HCT116 (cell line): ENCODE measurements around the gene SPATA17. TPM values are rescaled to one million over a fixed set of nuclear protein-coding genes. Genes with fewer than 3 reads are reported as not detected.

Source experiments
- ATAC-seq: fragments of 200-7000 bp; cut with Tn5 transposase; 2 replicates; pipeline ENCODE4 v1.9.1; 2020; ENCODE audit warnings: mild to moderate bottlenecking, moderate library complexity
- BruUV-seq: library from RNA; stranded (reverse); fragments of 400-500 nt; replicated peaks from 2 replicates; lab custom pipeline; 2021; lab: Mats Ljungman, UMichigan
- CTCF ChIA-PET: fragments of 300-600 bp; sonication (Branson Sonifier 250); formaldehyde crosslinking; loops from one replicate; lab custom pipeline; 2021; ENCODE audit warnings: antibody characterized with exemption; lab: Charles Lee
- POLR2A ChIA-PET: fragments of 300-600, 350-600 bp; sonication (Branson Sonifier 250); formaldehyde crosslinking; loops from one replicate; lab custom pipeline; 2021; ENCODE audit warnings: antibody characterized with exemption; lab: Charles Lee
- RAD21 ChIA-PET, 2 experiments: fragments of 300-600 bp; sonication (Branson Sonifier 250); formaldehyde crosslinking; loops; one replicate each; lab custom pipeline; 2023; ENCODE audit warnings: low total read pairs in 2 of 2; ENCODE audit not compliant: uncharacterized antibody in 2 of 2, unreplicated experiment in 2 of 2, low non-redundant PET in 1 of 2; lab: Charles Lee
- DNase-seq: peaks from one replicate; pipeline ENCODE4 v3.0.0-alpha.2; 2010; ENCODE audit warnings: low read depth, low spot score
- H2AFZ ChIP-seq: fragments of 200-600 bp; shearing (Covaris generic), sonication (generic); 2 replicates; pipeline ENCODE4 v1.6.1; 2017; ENCODE audit warnings: low read depth, mixed run types, mixed read lengths, antibody characterized with exemption, low read length; ENCODE audit not compliant: poor library complexity, severe bottlenecking
- H3K27ac ChIP-seq: 2 replicates; pipeline ENCODE4 v1.5.1; 2012; ENCODE audit warnings: low read depth, low read length
- H3K27me3 ChIP-seq: fragments of 200-600 bp; sonication (generic); 2 replicates; pipeline ENCODE4 v1.6.1; 2016; ENCODE audit warnings: mixed run types, low read length, mixed read lengths; ENCODE audit not compliant: insufficient read depth
- H3K36me3 ChIP-seq, 2 experiments: fragments of 200-500 bp in 1 of 2; fragments of 200-600 bp in 1 of 2; sonication (Bioruptor generic) in 1 of 2; sonication (generic) in 1 of 2; 2 replicates each; pipeline versions ENCODE4 v1.5.1 to v1.6.1; 2014 to 2016; ENCODE audit warnings: low read length in 2 of 2, inconsistent platforms in 1 of 2, mixed read lengths in 1 of 2, mixed run types in 1 of 2; ENCODE audit not compliant: insufficient read depth in 2 of 2, control insufficient read depth in 1 of 2
- H3K4me1 ChIP-seq, 2 experiments: fragments of 200-600 bp in 1 of 2; sonication (generic) in 1 of 2; 2 replicates each; pipeline versions ENCODE4 v1.5.1 to v1.6.1; 2012 to 2017; ENCODE audit warnings: low read length in 2 of 2, inconsistent platforms in 1 of 2, mild to moderate bottlenecking in 1 of 2, mixed read lengths in 1 of 2, mixed run types in 1 of 2, moderate library complexity in 1 of 2; ENCODE audit not compliant: insufficient read depth in 2 of 2, control insufficient read depth in 1 of 2
- H3K4me2 ChIP-seq: fragments of 200-600 bp; sonication (generic); 2 replicates; pipeline ENCODE4 v1.6.1; 2017; ENCODE audit warnings: mixed run types, low read length, mixed read lengths
- H3K4me3 ChIP-seq, 2 experiments: fragments of 200-600 bp in 1 of 2; sonication (generic) in 1 of 2; replicated peaks in 1 of 2; 2 replicates each; pipeline ENCODE4 v1.5.1; 2011 to 2016; ENCODE audit warnings: low read length in 2 of 2, control low read depth in 1 of 2, low read depth in 1 of 2, mild to moderate bottlenecking in 1 of 2, mixed read lengths in 1 of 2, mixed run types in 1 of 2
- H3K79me2 ChIP-seq: fragments of 200-600 bp; sonication (generic); 2 replicates; pipeline ENCODE4 v1.6.1; 2017; ENCODE audit warnings: mild to moderate bottlenecking, mixed run types, low read length, moderate library complexity, mixed read lengths; ENCODE audit not compliant: insufficient read depth
- H3K9ac ChIP-seq: fragments of 200-600 bp; sonication (generic); 2 replicates; pipeline ENCODE4 v1.6.1; 2016; ENCODE audit warnings: low read length, mixed read lengths
- H3K9me2 ChIP-seq: fragments of 200-600 bp; sonication (generic), shearing (Covaris generic); 2 replicates; pipeline ENCODE4 v1.6.1; 2017; ENCODE audit warnings: mixed run types, mild to moderate bottlenecking, moderate library complexity; ENCODE audit not compliant: insufficient read depth
- H3K9me3 ChIP-seq, 2 experiments: fragments of 200-500 bp in 1 of 2; fragments of 200-600 bp in 1 of 2; sonication (Bioruptor generic) in 1 of 2; sonication (generic) in 1 of 2; 2 replicates each; pipeline ENCODE4 v1.6.1; 2014 to 2017; ENCODE audit warnings: low read length in 2 of 2, mixed read lengths in 2 of 2, inconsistent platforms in 1 of 2, low read depth in 1 of 2, mild to moderate bottlenecking in 1 of 2, mixed run types in 1 of 2, moderate library complexity in 1 of 2; ENCODE audit not compliant: control insufficient read depth in 1 of 2, insufficient read depth in 1 of 2
- H4K20me1 ChIP-seq: fragments of 200-600 bp; sonication (generic), shearing (Covaris generic); 2 replicates; pipeline ENCODE4 v1.6.1; 2017; ENCODE audit warnings: mixed run types, mild to moderate bottlenecking, moderate library complexity; ENCODE audit not compliant: insufficient read depth
- CBX3 ChIP-seq: IDR thresholded peaks from 2 replicates; pipeline ENCODE4 v1.6.1; 2012; ENCODE audit warnings: low read depth
- CEBPB ChIP-seq: IDR thresholded peaks from 2 replicates; pipeline ENCODE4 v1.6.1; 2012; ENCODE audit warnings: low read depth
- EGR1 ChIP-seq: IDR thresholded peaks from 2 replicates; pipeline ENCODE4 v1.6.1; 2012; ENCODE audit warnings: low read depth
- ELF1 ChIP-seq: IDR thresholded peaks from 2 replicates; pipeline ENCODE4 v1.6.1; 2012; ENCODE audit warnings: low read depth, borderline replicate concordance
- EZH2phosphoT487 ChIP-seq: fragments of 200-600 bp; IDR thresholded peaks from 2 replicates; pipeline ENCODE4 v1.6.1; 2018; ENCODE audit warnings: antibody characterized with exemption, borderline replicate concordance
- FOSL1 ChIP-seq: IDR thresholded peaks from 2 replicates; pipeline ENCODE4 v1.6.1; 2012; ENCODE audit warnings: low read depth
- JUND ChIP-seq: IDR thresholded peaks from 2 replicates; pipeline ENCODE4 v1.6.1; 2012
- POLR2A ChIP-seq: IDR thresholded peaks from 2 replicates; pipeline ENCODE4 v1.7.0; 2011; ENCODE audit warnings: borderline replicate concordance; ENCODE audit not compliant: insufficient read depth, insufficient read length; ENCODE audit errors: extremely low read depth
- RAD21 ChIP-seq: IDR thresholded peaks from 2 replicates; pipeline ENCODE4 v1.6.1; 2012; ENCODE audit warnings: low read depth, mild to moderate bottlenecking
- SRF ChIP-seq: IDR thresholded peaks from 2 replicates; pipeline ENCODE4 v1.6.1; 2012; ENCODE audit warnings: low read depth
- TCF7L2 ChIP-seq: IDR thresholded peaks from 2 replicates; pipeline ENCODE4 v1.7.0; 2011; ENCODE audit warnings: borderline replicate concordance, inconsistent platforms; ENCODE audit not compliant: insufficient read depth, insufficient read length; ENCODE audit errors: extremely low read depth
- intact Hi-C: fragments of 100-400 bp; cut with micrococcal nuclease; formaldehyde crosslinking; loops from 2 replicates; pipeline ENCODE4 v1.10.0; 2022
- total RNA-seq: library from RNA; stranded (reverse); gene quantifications from one replicate; pipeline ENCODE4 v1.2.1, GENCODE V29; 2021; ENCODE audit not compliant: unreplicated experiment
- TF ChIP-seq, protein P1 (sequence below): IDR thresholded peaks from 2 replicates; pipeline ENCODE4 v1.6.1; 2011; ENCODE audit warnings: mild to moderate bottlenecking, low read length, moderate library complexity; ENCODE audit not compliant: insufficient replicate concordance; ENCODE audit errors: extremely low read depth
- TF ChIP-seq, protein P2 (sequence below): IDR thresholded peaks from 2 replicates; pipeline ENCODE4 v1.6.1; 2012
- TF ChIP-seq, protein P3 (sequence below): IDR thresholded peaks from 2 replicates; pipeline ENCODE4 v1.6.1; 2012
- TF ChIP-seq, protein P4 (sequence below), 3 experiments: fragments of 200-600 bp in 1 of 3; sonication (generic) in 1 of 3; IDR thresholded peaks in 2 of 3; conservative IDR thresholded peaks in 1 of 3; 2 replicates each; pipeline ENCODE4 v1.5.1; 2012 to 2017; ENCODE audit warnings: low read depth in 2 of 3, low read length in 2 of 3, antibody characterized with exemption in 1 of 3, borderline replicate concordance in 1 of 3, control low read depth in 1 of 3, mild to moderate bottlenecking in 1 of 3, mixed read lengths in 1 of 3, mixed run types in 1 of 3, moderate library complexity in 1 of 3; ENCODE audit not compliant: insufficient read depth in 1 of 3

The SPATA17 gene
- total RNA-seq, 1 experiment from 2014 or later: 2.5 TPM

DNA sequence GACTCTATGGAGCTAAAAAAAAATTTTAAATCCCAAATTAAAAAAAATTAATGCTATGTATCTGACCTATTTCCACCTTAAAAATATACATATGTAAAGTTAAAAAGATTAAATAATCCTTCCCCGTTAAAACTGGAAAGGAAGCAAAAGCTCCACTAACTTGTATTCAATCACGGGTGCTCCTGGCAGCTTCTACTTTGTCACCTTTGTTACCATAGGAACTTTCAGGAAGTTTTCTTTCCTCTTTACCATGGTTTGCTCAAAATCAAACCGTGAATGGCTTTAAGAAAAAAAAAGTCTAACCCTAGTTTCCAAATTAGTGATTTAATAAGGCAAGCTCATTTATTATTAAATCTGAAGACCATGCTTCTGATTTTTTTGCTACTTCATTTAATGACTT is 3.7 kb upstream of the SPATA17 start:
- ChIA-PET CTCF (no interaction called here), RAD21 (no interaction called here), POLR2A (no interaction called here)
- peaks cover 82% of the 10 kb centered on the region for H3K79me2 ChIP-seq
- H4K20me1 ChIP-seq: peaks cover 10% of the 10 kb centered on the region; the same call in 1 of the 2 replicates
- H3K9me2 ChIP-seq: no peaks in the 10 kb centered on the region
- no peak for TF ChIP-seq CEBPB
- TF ChIP-seq EZH2phosphoT487: no peak
- TF ChIP-seq SRF: no peak
- TF ChIP-seq EGR1: no peak
- no peak for TF ChIP-seq TCF7L2
- TF ChIP-seq, protein P1, sequence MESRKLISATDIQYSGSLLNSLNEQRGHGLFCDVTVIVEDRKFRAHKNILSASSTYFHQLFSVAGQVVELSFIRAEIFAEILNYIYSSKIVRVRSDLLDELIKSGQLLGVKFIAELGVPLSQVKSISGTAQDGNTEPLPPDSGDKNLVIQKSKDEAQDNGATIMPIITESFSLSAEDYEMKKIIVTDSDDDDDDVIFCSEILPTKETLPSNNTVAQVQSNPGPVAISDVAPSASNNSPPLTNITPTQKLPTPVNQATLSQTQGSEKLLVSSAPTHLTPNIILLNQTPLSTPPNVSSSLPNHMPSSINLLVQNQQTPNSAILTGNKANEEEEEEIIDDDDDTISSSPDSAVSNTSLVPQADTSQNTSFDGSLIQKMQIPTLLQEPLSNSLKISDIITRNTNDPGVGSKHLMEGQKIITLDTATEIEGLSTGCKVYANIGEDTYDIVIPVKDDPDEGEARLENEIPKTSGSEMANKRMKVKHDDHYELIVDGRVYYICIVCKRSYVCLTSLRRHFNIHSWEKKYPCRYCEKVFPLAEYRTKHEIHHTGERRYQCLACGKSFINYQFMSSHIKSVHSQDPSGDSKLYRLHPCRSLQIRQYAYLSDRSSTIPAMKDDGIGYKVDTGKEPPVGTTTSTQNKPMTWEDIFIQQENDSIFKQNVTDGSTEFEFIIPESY: no peak
- no peak for TF ChIP-seq CBX3
- TF ChIP-seq, protein P2, sequence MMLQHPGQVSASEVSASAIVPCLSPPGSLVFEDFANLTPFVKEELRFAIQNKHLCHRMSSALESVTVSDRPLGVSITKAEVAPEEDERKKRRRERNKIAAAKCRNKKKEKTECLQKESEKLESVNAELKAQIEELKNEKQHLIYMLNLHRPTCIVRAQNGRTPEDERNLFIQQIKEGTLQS: no peak
- TF ChIP-seq ELF1: no peak
- TF ChIP-seq, protein P3, sequence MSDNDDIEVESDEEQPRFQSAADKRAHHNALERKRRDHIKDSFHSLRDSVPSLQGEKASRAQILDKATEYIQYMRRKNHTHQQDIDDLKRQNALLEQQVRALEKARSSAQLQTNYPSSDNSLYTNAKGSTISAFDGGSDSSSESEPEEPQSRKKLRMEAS: no peak
- TF ChIP-seq JUND: no peak
- no peak for TF ChIP-seq FOSL1
- no peak for TF ChIP-seq RAD21
- TF ChIP-seq, protein P4, sequence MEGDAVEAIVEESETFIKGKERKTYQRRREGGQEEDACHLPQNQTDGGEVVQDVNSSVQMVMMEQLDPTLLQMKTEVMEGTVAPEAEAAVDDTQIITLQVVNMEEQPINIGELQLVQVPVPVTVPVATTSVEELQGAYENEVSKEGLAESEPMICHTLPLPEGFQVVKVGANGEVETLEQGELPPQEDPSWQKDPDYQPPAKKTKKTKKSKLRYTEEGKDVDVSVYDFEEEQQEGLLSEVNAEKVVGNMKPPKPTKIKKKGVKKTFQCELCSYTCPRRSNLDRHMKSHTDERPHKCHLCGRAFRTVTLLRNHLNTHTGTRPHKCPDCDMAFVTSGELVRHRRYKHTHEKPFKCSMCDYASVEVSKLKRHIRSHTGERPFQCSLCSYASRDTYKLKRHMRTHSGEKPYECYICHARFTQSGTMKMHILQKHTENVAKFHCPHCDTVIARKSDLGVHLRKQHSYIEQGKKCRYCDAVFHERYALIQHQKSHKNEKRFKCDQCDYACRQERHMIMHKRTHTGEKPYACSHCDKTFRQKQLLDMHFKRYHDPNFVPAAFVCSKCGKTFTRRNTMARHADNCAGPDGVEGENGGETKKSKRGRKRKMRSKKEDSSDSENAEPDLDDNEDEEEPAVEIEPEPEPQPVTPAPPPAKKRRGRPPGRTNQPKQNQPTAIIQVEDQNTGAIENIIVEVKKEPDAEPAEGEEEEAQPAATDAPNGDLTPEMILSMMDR (IDR thresholded peaks at IDR 0.05 in 2 of 3, conservative IDR thresholded peaks at IDR 0.05 in 1 of 3; ENCODE audit: borderline replicate concordance in 1 of 3, insufficient read depth in 1 of 3, low read depth in 2 of 3, low read length in 2 of 3): no peak
- TF ChIP-seq POLR2A: no peak
- no peak for DNase-seq
- no peaks in the 10 kb centered on the region for H3K27me3 ChIP-seq
- H3K4me3 ChIP-seq: no peak overlapping the region
- no TSS peak for BruUV-seq
- peaks cover 0 to 12% of the 10 kb centered on the region in 2 experiments; a peak in 1 of 4 replicates for H3K4me1 ChIP-seq
- ATAC-seq: no peak
- H3K27ac ChIP-seq: no peak overlapping the region
- no peak overlapping the region for H3K9ac ChIP-seq
- no peaks in the 10 kb centered on the region for H3K9me3 ChIP-seq
- H3K4me2 ChIP-seq: no peak overlapping the region
- no peak overlapping the region for H2AFZ ChIP-seq
- intact Hi-C loops: no loop called here
- H3K36me3 ChIP-seq: no peaks in the 10 kb centered on the region
